CD14-positive monocyte (primary cell): ENCODE results near the gene BANP. TPM values are rescaled to one million over a fixed set of nuclear protein-coding genes. Genes with fewer than 3 reads are reported as not detected.

Experiments used
- DNase-seq, 3 donors: peaks; one replicate each; pipeline ENCODE4 v3.0.0-alpha.2; 2011 to 2022
- H2AFZ ChIP-seq: 2 replicates; pipeline ENCODE4 v1.6.0; 2012; ENCODE audit warnings: mild to moderate bottlenecking, low read depth, low read length, inconsistent platforms; ENCODE audit not compliant: insufficient read depth, poor library complexity, severe bottlenecking
- H3K27ac ChIP-seq, 2 donors: 1 replicate in 1 of 2; 2 replicates in 1 of 2; pipeline ENCODE4 v1.5.1; 2012 to 2013; ENCODE audit warnings: low read length in 2 of 2, control low read depth in 1 of 2, inconsistent platforms in 1 of 2, low read depth in 1 of 2, mild to moderate bottlenecking in 1 of 2
- H3K27me3 ChIP-seq, 2 donors: one replicate each; pipeline versions ENCODE4 v1.6.0 to v1.6.1; 2011 to 2013; ENCODE audit warnings: low read length in 2 of 2; ENCODE audit not compliant: control insufficient read depth in 2 of 2, insufficient read depth in 2 of 2
- H3K36me3 ChIP-seq, 2 donors: replicated peaks in 1 of 2; 1 replicate in 1 of 2; 2 replicates in 1 of 2; pipeline versions ENCODE4 v1.5.1 to v1.6.1; 2012 to 2013; ENCODE audit warnings: low read length in 2 of 2, control low read depth in 1 of 2, inconsistent platforms in 1 of 2, mild to moderate bottlenecking in 1 of 2; ENCODE audit not compliant: insufficient read depth in 2 of 2, control insufficient read depth in 1 of 2
- H3K4me1 ChIP-seq, 2 donors: 1 replicate in 1 of 2; 2 replicates in 1 of 2; pipeline versions ENCODE4 v1.5.1 to v1.6.1; 2012 to 2013; ENCODE audit warnings: low read length in 2 of 2, control low read depth in 1 of 2, inconsistent platforms in 1 of 2, mild to moderate bottlenecking in 1 of 2, moderate library complexity in 1 of 2; ENCODE audit not compliant: insufficient read depth in 2 of 2, control insufficient read depth in 1 of 2
- H3K4me2 ChIP-seq: replicated peaks from 2 replicates; pipeline ENCODE3; 2012; ENCODE audit warnings: low read length, moderate library complexity, mild to moderate bottlenecking; ENCODE audit not compliant: poor library complexity, severe bottlenecking; ENCODE audit errors: extremely low read depth
- H3K4me3 ChIP-seq, 3 experiments: fragments of 200-600 bp in 1 of 3; sonication (generic) in 1 of 3; replicated peaks in 1 of 3; 1 replicate in 2 of 3; 2 replicates in 1 of 3; pipeline ENCODE4 v1.5.1; 2011 to 2013; ENCODE audit warnings: low read length in 3 of 3, mild to moderate bottlenecking in 3 of 3, control low read depth in 2 of 3, low read depth in 2 of 3, inconsistent platforms in 1 of 3, moderate library complexity in 1 of 3
- H3K79me2 ChIP-seq: 2 replicates; pipeline ENCODE4 v1.6.0; 2012; ENCODE audit warnings: mild to moderate bottlenecking, control low read depth, inconsistent platforms, low read length, moderate library complexity; ENCODE audit not compliant: insufficient read depth
- H3K9ac ChIP-seq: 2 replicates; pipeline ENCODE4 v1.6.0; 2017; ENCODE audit warnings: low read length, mild to moderate bottlenecking; ENCODE audit not compliant: insufficient read depth, poor library complexity, severe bottlenecking
- H3K9me3 ChIP-seq, 2 donors: replicated peaks in 1 of 2; 1 replicate in 1 of 2; 2 replicates in 1 of 2; pipeline versions ENCODE4 v1.5.1 to v1.6.1; 2012 to 2013; ENCODE audit warnings: low read length in 2 of 2, control low read depth in 1 of 2; ENCODE audit not compliant: control insufficient read depth in 1 of 2, insufficient read depth in 1 of 2
- H4K20me1 ChIP-seq: 2 replicates; pipeline ENCODE4 v1.6.0; 2012; ENCODE audit warnings: mild to moderate bottlenecking, low read length, control low read depth, moderate library complexity; ENCODE audit not compliant: insufficient read depth
- H3K27ac Mint-ChIP-seq, 7 donors: one replicate each; pipeline ENCODE4 v1.8.0; 2020; ENCODE audit warnings: mild to moderate bottlenecking in 7 of 7, mixed read lengths in 7 of 7, moderate library complexity in 6 of 7, inconsistent platforms in 2 of 7
- H3K27me3 Mint-ChIP-seq, 3 donors: one replicate each; pipeline ENCODE4 v1.8.0; 2021 to 2022; ENCODE audit warnings: low read depth in 3 of 3, mild to moderate bottlenecking in 3 of 3, mixed read lengths in 3 of 3, moderate library complexity in 3 of 3, inconsistent platforms in 1 of 3
- H3K36me3 Mint-ChIP-seq, 2 donors: one replicate each; pipeline ENCODE4 v1.8.0; 2020; ENCODE audit warnings: mixed read lengths in 2 of 2, inconsistent platforms in 1 of 2, mild to moderate bottlenecking in 1 of 2
- H3K4me1 Mint-ChIP-seq: one replicate; pipeline ENCODE4 v1.8.0; 2020; ENCODE audit warnings: mild to moderate bottlenecking, mixed read lengths
- H3K4me3 Mint-ChIP-seq, 2 donors: one replicate each; pipeline ENCODE4 v1.8.0; 2020; ENCODE audit warnings: mild to moderate bottlenecking in 2 of 2, mixed read lengths in 2 of 2, moderate library complexity in 1 of 2
- H3K9me3 Mint-ChIP-seq, 7 donors: one replicate each; pipeline ENCODE4 v1.8.0; 2020 to 2022; ENCODE audit warnings: mixed read lengths in 7 of 7, mild to moderate bottlenecking in 6 of 7, moderate library complexity in 6 of 7, inconsistent platforms in 2 of 7
- WGBS: methylation state at CpG from one replicate; pipeline ENCODE4 v1.1.5; 2013; ENCODE audit warnings: missing lambda C conversion rate; ENCODE audit not compliant: insufficient coverage; 5-methylcytosine and 5-hydroxymethylcytosine counted together
- intact Hi-C, 2 donors: fragments of 100-400 bp; cut with micrococcal nuclease; formaldehyde crosslinking; loops; one replicate each; pipeline versions ENCODE4 v1.15.0 to v1.15.1; 2023
- polyA plus RNA-seq, 3 donors: library from polyadenylated mRNA; depleted of rRNA in 1 of 3; unstranded in 2 of 3; stranded (reverse) in 1 of 3; fragments of 300-500 nt in 2 of 3; fragments of >200 nt in 1 of 3; fragmentation: Illumina TruSeq in 2 of 3; gene quantifications; 1 replicate in 2 of 3; 2 replicates in 1 of 3; pipeline ENCODE4 v1.2.3, GENCODE V29; 2012 to 2021
- TF ChIP-seq, protein P1 (sequence below): fragments of 200-600 bp; IDR thresholded peaks from one replicate; pipeline ENCODE4 v1.8.0; 2022; ENCODE audit warnings: antibody characterized with exemption, mild to moderate bottlenecking

BANP gene
- polyA plus RNA-seq, 3 donors: 10.1 to 40.9 (median 11.7) TPM

GRCh38 chr16:88066234-88066633, 115.0 kb downstream of the BANP start:
- H3K9ac ChIP-seq: no peak overlapping the region
- no peak overlapping the region for H3K4me2 ChIP-seq
- no peaks in the 10 kb centered on the region for H3K79me2 ChIP-seq
- H3K4me1 ChIP-seq: no peaks in the 10 kb centered on the region
- WGBS: 91% methylated on average over 9 of the region's 10 CpGs
- Mint-ChIP-seq H3K27ac (peak overlapping the region in 2 of 7 donors; percentile 57 to 59), H3K4me1 (no peaks in the 10 kb centered on the region), H3K9me3 (no peaks in the 10 kb centered on the region), H3K36me3 (peaks cover 57 to 84% of the 10 kb centered on the region in 2 donors), H3K27me3 (peaks cover 0 to 1% (median 1%) of the 10 kb centered on the region in 3 donors), H3K4me3 (no peak overlapping the region)
- DNase-seq: no peak
- no peak overlapping the region for H2AFZ ChIP-seq
- peaks cover 45 to 96% of the 10 kb centered on the region in 2 donors for H3K36me3 ChIP-seq
- H3K4me3 ChIP-seq: no peak overlapping the region
- H3K9me3 ChIP-seq: no peaks in the 10 kb centered on the region
- intact Hi-C loops: no loop called here
- H4K20me1 ChIP-seq: peaks cover 13% of the 10 kb centered on the region
- no peak overlapping the region for H3K27ac ChIP-seq
- TF ChIP-seq, protein P1, sequence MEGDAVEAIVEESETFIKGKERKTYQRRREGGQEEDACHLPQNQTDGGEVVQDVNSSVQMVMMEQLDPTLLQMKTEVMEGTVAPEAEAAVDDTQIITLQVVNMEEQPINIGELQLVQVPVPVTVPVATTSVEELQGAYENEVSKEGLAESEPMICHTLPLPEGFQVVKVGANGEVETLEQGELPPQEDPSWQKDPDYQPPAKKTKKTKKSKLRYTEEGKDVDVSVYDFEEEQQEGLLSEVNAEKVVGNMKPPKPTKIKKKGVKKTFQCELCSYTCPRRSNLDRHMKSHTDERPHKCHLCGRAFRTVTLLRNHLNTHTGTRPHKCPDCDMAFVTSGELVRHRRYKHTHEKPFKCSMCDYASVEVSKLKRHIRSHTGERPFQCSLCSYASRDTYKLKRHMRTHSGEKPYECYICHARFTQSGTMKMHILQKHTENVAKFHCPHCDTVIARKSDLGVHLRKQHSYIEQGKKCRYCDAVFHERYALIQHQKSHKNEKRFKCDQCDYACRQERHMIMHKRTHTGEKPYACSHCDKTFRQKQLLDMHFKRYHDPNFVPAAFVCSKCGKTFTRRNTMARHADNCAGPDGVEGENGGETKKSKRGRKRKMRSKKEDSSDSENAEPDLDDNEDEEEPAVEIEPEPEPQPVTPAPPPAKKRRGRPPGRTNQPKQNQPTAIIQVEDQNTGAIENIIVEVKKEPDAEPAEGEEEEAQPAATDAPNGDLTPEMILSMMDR: no peak
- H3K27me3 ChIP-seq: no peaks in the 10 kb centered on the region

DNA sequence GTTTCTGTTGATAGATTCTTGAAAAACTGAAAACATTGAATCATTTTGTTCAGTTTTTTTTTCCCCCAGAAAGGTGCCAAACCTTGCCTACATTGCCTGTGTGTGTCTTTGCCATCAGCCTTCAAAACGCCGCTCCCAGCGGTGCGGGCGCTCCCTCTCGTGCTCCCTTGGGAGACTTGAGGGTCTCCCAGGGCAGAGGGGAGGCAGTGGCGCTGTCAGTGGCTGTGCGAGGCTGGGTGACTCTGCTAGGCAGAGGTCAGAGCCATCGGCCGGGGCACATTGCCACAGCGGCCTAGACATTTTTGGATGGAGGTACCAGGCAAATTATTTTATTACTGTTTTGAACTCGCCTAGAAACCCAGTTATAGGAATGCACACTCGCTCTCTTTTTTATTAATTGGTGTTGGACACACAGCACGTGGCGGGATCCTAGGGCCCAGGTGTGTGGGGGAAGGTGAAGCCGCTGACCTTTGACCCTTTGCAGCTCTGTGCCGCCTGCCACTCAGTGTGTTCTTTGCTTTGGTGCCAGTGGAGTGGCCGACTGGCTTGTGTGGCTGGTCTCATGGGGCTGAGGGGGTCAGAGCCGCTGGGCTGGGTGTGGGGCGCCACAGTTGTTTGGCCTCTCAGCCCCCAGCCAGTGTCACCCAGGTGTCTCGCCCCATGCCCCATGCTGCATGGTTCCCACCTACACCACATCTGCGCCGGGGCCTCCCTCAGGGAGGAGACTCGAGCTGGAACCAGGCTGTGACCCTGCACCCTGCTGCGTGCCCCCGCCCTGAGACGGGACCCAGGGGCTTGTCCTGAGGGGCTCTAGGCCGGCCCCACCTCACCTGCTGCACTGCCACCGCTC, 115.7 kb downstream of the BANP start:
- no peak overlapping the region for H3K4me3 Mint-ChIP-seq
- intact Hi-C loops: no loop called here
- Histone ChIP-seq H3K4me2 (no peak overlapping the region), H3K79me2 (no peaks in the 10 kb centered on the region), H2AFZ (no peak overlapping the region), H3K9ac (no peak overlapping the region), H3K4me1 (no peaks in the 10 kb centered on the region), H3K36me3 (peaks cover 48 to 97% of the 10 kb centered on the region in 2 donors), H3K27me3 (no peaks in the 10 kb centered on the region), H4K20me1 (peaks cover 12% of the 10 kb centered on the region), H3K9me3 (no peaks in the 10 kb centered on the region), H3K27ac (no peak overlapping the region), H3K4me3 (no peak overlapping the region)
- whole genome bisulfite sequencing: 99% methylated on average over 18 of the region's 29 CpGs
- peaks cover 59 to 85% of the 10 kb centered on the region in 2 donors for H3K36me3 Mint-ChIP-seq
- peaks cover 0 to 1% (median 1%) of the 10 kb centered on the region in 3 donors for H3K27me3 Mint-ChIP-seq
- TF ChIP-seq, protein P1: no peak
- no peaks in the 10 kb centered on the region for H3K9me3 Mint-ChIP-seq
- no peaks in the 10 kb centered on the region for H3K4me1 Mint-ChIP-seq
- no peak for DNase-seq
- H3K27ac Mint-ChIP-seq: peak overlapping the region in 2 of 7 donors; percentile 6 to 78
